Neutrophil (primary cell): ENCODE data around the gene BCAS3.

Source experiments
- H3K27ac ChIP-seq: fragments of 200-600 bp; sonication (generic); 2 replicates; pipeline ENCODE4 v1.5.1; 2016; ENCODE audit warnings: mild to moderate bottlenecking, moderate library complexity
- H3K27me3 ChIP-seq: fragments of 200-600 bp; sonication (generic); 2 replicates; pipeline ENCODE4 v1.6.0; 2016; ENCODE audit warnings: mild to moderate bottlenecking
- H3K36me3 ChIP-seq: fragments of 200-600 bp; sonication (generic); 2 replicates; pipeline ENCODE4 v1.5.1; 2017
- H3K4me1 ChIP-seq, 2 experiments: fragments of 200-600 bp in 1 of 2; sonication (generic) in 1 of 2; 1 replicate in 1 of 2; 2 replicates in 1 of 2; pipeline versions ENCODE4 v1.5.1 to v1.6.1; 2013 to 2016; ENCODE audit warnings: low read depth in 1 of 2, low read length in 1 of 2, mild to moderate bottlenecking in 1 of 2, moderate library complexity in 1 of 2; ENCODE audit not compliant: control insufficient read depth in 1 of 2, insufficient read depth in 1 of 2
- H3K4me3 ChIP-seq, 2 experiments: fragments of 200-600 bp in 1 of 2; sonication (generic) in 1 of 2; 1 replicate in 1 of 2; 2 replicates in 1 of 2; pipeline ENCODE4 v1.5.1; 2013 to 2016; ENCODE audit warnings: low read depth in 1 of 2, low read length in 1 of 2, mild to moderate bottlenecking in 1 of 2, moderate library complexity in 1 of 2
- H3K9me3 ChIP-seq: fragments of 200-600 bp; sonication (generic); 2 replicates; pipeline ENCODE4 v1.5.1; 2016
- TF ChIP-seq, protein P1 (sequence below): fragments of 200-600 bp; sonication (generic); IDR thresholded peaks from 2 replicates; pipeline ENCODE4 v1.5.1; 2016; ENCODE audit warnings: antibody characterized with exemption

Gene BCAS3

DNA sequence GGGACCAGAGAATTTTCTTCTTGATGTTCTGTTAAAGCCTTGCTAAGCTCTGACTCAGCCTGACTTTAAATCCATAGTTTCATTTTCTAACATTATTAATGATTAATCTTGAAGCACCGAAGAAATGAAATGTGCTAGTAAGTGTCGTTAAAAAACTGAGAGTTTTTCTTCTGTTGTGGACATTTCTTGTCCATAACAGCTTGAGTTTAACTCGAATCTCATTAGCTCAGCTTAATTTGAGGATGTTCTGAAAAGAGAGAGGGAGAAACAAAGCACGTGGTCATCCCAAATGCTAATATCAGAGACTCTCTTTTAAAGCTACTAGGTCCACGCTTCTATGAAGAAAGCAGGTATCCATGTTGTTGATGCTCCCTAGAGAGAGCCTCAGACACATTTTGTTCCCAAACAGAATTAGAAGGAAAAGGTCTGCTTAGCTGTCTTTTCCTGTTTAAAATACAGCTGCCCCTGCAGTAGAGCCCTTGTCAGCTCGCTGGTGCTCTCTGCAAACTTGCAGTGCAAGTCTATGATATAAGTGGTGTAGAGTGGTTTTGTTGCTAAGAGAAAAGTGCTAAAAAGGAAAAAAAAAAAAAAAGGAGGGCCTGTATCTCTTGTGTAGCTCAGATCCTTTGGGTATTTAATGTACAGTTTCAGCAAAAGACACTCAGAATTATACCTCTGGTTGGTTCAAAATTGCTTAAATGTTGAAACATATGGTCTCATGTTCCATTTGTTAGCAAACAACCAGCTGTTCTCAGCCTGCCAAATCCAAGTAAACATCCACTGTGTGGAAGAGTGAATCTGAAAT, 530.9 kb downstream of the BCAS3 start:
- no peaks in the 10 kb centered on the region for H3K27me3 ChIP-seq
- H3K9me3 ChIP-seq, result no peaks in the 10 kb centered on the region
- H3K27ac ChIP-seq, result no peak overlapping the region
- TF ChIP-seq, protein P1, sequence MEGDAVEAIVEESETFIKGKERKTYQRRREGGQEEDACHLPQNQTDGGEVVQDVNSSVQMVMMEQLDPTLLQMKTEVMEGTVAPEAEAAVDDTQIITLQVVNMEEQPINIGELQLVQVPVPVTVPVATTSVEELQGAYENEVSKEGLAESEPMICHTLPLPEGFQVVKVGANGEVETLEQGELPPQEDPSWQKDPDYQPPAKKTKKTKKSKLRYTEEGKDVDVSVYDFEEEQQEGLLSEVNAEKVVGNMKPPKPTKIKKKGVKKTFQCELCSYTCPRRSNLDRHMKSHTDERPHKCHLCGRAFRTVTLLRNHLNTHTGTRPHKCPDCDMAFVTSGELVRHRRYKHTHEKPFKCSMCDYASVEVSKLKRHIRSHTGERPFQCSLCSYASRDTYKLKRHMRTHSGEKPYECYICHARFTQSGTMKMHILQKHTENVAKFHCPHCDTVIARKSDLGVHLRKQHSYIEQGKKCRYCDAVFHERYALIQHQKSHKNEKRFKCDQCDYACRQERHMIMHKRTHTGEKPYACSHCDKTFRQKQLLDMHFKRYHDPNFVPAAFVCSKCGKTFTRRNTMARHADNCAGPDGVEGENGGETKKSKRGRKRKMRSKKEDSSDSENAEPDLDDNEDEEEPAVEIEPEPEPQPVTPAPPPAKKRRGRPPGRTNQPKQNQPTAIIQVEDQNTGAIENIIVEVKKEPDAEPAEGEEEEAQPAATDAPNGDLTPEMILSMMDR, result no peak
- H3K4me3 ChIP-seq, result no peak overlapping the region
- no peaks in the 10 kb centered on the region for H3K36me3 ChIP-seq
- no peaks in the 10 kb centered on the region for H3K4me1 ChIP-seq

DNA sequence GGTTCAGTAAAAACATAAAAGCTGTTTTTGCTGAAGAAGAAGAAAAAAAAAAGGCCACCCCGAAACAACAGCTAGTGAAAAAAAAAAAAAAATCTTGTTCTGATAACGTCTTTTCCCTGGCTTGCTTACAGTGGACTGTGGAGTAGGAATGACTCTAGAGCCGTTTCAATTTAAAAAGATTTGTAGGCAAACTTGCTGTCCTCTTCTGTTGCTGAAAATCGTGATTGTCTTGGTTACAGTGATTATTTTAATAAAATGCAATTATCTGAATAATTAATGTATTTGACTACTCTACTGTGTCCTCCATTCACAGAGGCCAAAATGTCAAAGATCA, 531.4 kb downstream of the BCAS3 start:
- H3K4me3 ChIP-seq, result no peak overlapping the region
- TF ChIP-seq, protein P1, result no peak
- H3K36me3 ChIP-seq, result no peaks in the 10 kb centered on the region
- no peak overlapping the region for H3K27ac ChIP-seq
- no peaks in the 10 kb centered on the region for H3K9me3 ChIP-seq
- no peaks in the 10 kb centered on the region for H3K27me3 ChIP-seq
- no peaks in the 10 kb centered on the region for H3K4me1 ChIP-seq

DNA sequence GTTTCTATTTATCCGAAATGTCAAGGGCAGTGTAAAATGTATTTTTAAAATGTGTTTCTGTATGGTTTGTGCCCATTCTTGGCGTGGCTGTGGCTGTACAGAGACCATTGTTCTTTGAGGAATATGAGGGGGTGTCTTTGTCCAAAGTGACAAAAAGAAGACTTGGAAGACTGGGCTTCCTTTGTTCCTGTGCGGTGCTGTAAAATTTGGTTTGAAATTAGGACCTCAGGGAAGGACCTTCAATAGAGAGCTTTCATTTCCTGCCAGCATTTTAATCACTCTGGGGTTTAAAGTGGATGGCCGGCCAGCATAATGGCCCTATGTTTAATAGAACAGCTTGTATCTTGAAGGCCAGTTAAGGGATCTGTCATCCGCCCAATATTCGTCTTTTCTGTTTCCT, 531.9 kb downstream of the BCAS3 start:
- H3K4me1 ChIP-seq, result no peaks in the 10 kb centered on the region
- TF ChIP-seq, protein P1, result no peak
- no peak overlapping the region for H3K4me3 ChIP-seq
- H3K36me3 ChIP-seq, result no peaks in the 10 kb centered on the region
- no peaks in the 10 kb centered on the region for H3K9me3 ChIP-seq
- H3K27me3 ChIP-seq, result no peaks in the 10 kb centered on the region
- no peak overlapping the region for H3K27ac ChIP-seq

DNA sequence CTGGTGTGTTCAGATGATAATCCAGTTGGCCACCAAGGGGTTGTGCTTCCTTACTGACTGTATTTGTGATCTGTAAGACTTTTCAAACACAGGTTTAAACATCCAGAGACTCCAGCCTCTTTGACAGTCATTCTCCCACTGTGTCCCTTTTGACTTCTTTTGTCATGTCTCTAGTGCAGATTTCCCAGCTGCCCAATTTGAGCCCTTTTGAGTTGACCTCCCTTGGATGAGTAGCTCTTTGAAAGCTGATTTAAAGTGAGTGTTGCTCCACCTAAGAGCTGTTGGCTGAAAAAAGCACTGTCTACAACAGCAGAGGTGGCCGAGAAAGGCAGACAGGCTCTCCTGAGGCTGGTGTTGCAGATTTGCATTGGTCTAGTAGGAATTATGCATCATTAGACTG, 533.6 kb downstream of the BCAS3 start:
- no peaks in the 10 kb centered on the region for H3K4me1 ChIP-seq
- H3K27me3 ChIP-seq, result no peaks in the 10 kb centered on the region
- H3K36me3 ChIP-seq, result no peaks in the 10 kb centered on the region
- H3K4me3 ChIP-seq, result no peak overlapping the region
- TF ChIP-seq, protein P1, result no peak
- no peak overlapping the region for H3K27ac ChIP-seq
- no peaks in the 10 kb centered on the region for H3K9me3 ChIP-seq

DNA sequence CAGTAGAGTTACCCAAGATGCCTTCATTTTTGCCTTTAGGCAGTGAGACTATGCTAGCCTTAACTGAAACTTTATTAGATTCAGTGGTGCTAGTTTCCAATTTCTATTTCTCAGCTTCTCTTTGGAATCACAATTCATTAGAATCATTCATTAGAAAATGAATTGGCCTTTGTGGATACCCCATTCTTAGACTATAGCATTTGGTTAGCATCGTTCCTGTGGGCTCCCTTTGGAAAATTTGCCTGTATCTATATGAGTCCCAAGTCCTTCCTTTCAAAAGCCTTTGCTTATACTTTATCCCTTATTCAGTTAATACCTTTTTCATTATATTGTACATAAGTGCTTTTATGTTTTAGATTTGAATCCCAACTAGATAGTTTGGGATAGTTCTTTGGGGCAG, 535.0 kb downstream of the BCAS3 start:
- no peaks in the 10 kb centered on the region for H3K36me3 ChIP-seq
- H3K4me3 ChIP-seq, result no peak overlapping the region
- TF ChIP-seq, protein P1, result no peak
- H3K27ac ChIP-seq, result no peak overlapping the region
- H3K4me1 ChIP-seq, result peaks cover 3 to 7% of the 10 kb centered on the region in 2 experiments
- no peaks in the 10 kb centered on the region for H3K27me3 ChIP-seq
- no peaks in the 10 kb centered on the region for H3K9me3 ChIP-seq
